Left lung (tissue), 10 donors: ENCODE results near the gene MBNL3. TPM values are rescaled to one million over a fixed set of nuclear protein-coding genes. Genes with fewer than 3 reads are reported as not detected.

ENCODE experiments used
- ATAC-seq: fragments of 200-7000 bp; cut with Tn5 transposase; one replicate; pipeline ENCODE4 v1.9.1; 2020; ENCODE audit warnings: moderate library complexity
- DNase-seq, 4 donors: peaks; one replicate each; pipeline ENCODE4 v3.0.0-alpha.2; 2013 to 2020
- H3K27ac ChIP-seq, 2 donors: fragments of 200-600 bp; sonication (generic) in 1 of 2; one replicate each; pipeline versions ENCODE4 v1.5.0 to v1.8.0; 2020 to 2021
- H3K27me3 ChIP-seq, 2 donors: fragments of 200-600 bp; sonication (generic) in 1 of 2; one replicate each; pipeline versions ENCODE4 v1.5.0 to v1.8.0; 2020 to 2021
- H3K36me3 ChIP-seq, 2 donors: fragments of 200-600 bp; sonication (generic) in 1 of 2; one replicate each; pipeline versions ENCODE4 v1.5.0 to v1.8.0; 2020 to 2021
- H3K4me1 ChIP-seq, 2 donors: fragments of 200-600 bp; one replicate each; pipeline ENCODE4 v1.8.0; 2021
- H3K4me3 ChIP-seq, 2 donors: fragments of 200-600 bp; sonication (generic) in 1 of 2; one replicate each; pipeline versions ENCODE4 v1.5.0 to v1.8.0; 2020 to 2021; ENCODE audit warnings: mild to moderate bottlenecking in 1 of 2
- H3K9me3 ChIP-seq, 2 donors: fragments of 200-600 bp; sonication (generic) in 1 of 2; one replicate each; pipeline versions ENCODE4 v1.5.0 to v1.8.0; 2020 to 2021
- CTCF ChIP-seq, 2 donors: fragments of 200-600 bp; sonication (generic) in 1 of 2; IDR thresholded peaks; one replicate each; pipeline versions ENCODE4 v1.5.0 to v1.8.0; 2021; ENCODE audit warnings: antibody characterized with exemption in 2 of 2
- intact Hi-C, 2 donors: fragments of 100-400 bp; cut with DNase I; formaldehyde crosslinking; loops; one replicate each; pipeline versions ENCODE4 v1.11.2 to v1.14.2; 2022
- polyA plus RNA-seq, 6 donors: library from polyadenylated mRNA; unstranded; fragments of 120-200 nt; gene quantifications; one replicate each; pipeline ENCODE4 v1.2.1, GENCODE V29; 2013; ENCODE audit not compliant: insufficient read length in 6 of 6
- total RNA-seq, 2 donors: library from RNA; stranded (reverse); fragmentation: NEBNext Ultra II Directional; extraction: Animal tissue kit (Norgen Biotek cat#: 25700); gene quantifications; one replicate each; pipeline ENCODE4 v1.2.1, GENCODE V29; 2021
- donor health status: DM: no; HTN: yes; CAD: no.
- donor health status: DM: no; HTN: no; CAD: no.

The MBNL3 gene
- total and polyA plus RNA-seq, 8 donors, result 17.9 to 22.6 (median 20.6) TPM

- H3K36me3 ChIP-seq, result no peaks in the 10 kb centered on the region
- intact Hi-C loops, result no loop called here
- no peak for TF ChIP-seq CTCF (IDR thresholded peaks at IDR 0.05)
- H3K4me1 ChIP-seq, result peaks cover 0 to 4% of the 10 kb centered on the region in 2 donors
- H3K9me3 ChIP-seq, result no peaks in the 10 kb centered on the region
- H3K27me3 ChIP-seq, result peaks cover 0 to 3% of the 10 kb centered on the region in 2 donors
- DNase-seq (no peak), ATAC-seq (no peak)
- H3K4me3 ChIP-seq, result no peak overlapping the region
- H3K27ac ChIP-seq, result no peak overlapping the region
Observed at GRCh38 chrX:132470831-132471230, 18.0 kb downstream of the MBNL3 start.

GRCh38 chrX:132470179-132470578 lies 18.7 kb downstream of the MBNL3 start:
- no peak overlapping the region for H3K27ac ChIP-seq
- peaks cover 0 to 3% of the 10 kb centered on the region in 2 donors for H3K27me3 ChIP-seq
- no peaks in the 10 kb centered on the region for H3K36me3 ChIP-seq
- no peak for ATAC-seq
- no peak for TF ChIP-seq CTCF (IDR thresholded peaks at IDR 0.05)
- intact Hi-C loops, result no loop called here
- no peak overlapping the region for H3K4me3 ChIP-seq
- H3K4me1 ChIP-seq, result peaks cover 0 to 4% of the 10 kb centered on the region in 2 donors
- no peak for DNase-seq
- no peaks in the 10 kb centered on the region for H3K9me3 ChIP-seq

DNA sequence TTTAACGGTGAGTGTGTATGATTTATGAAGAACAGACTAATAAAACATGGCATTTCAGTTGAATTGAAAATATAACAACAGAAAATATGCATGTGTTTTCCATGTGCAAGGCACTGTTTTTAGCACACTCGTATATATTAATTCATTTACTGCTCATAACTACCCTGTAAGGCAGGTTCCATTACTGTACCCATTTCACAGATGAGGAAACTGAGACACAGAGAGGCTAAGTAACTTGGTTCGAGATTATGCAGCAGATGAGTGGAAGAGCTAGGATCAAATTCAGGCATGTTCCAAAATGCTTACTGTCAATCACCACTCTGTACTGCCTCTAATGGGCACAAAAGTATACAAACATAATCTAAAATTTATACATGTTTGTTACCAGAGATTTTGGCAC lies 20.4 kb downstream of the MBNL3 start:
- Histone ChIP-seq H3K27ac (no peak overlapping the region), H3K4me3 (no peak overlapping the region)

DNA sequence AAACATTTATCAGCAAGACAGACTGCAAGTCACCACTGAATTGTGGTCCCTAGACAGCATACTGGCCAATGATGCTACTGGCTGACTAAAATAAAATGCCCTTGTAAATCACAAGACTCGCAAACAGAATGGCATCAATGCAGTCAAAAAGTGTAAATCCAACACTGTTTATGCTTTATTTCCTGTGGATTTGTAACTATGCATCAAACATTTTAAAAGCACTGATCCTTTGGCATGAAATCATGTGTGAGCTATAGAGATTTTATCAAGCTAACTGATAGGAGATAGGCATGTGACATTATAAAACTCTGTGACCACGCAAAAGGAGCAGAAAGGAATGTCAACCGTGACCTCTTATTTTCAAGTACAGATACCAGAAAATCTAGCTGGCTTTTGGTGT lies 20.8 kb downstream of the MBNL3 start:
- Histone ChIP-seq H3K9me3 (no peaks in the 10 kb centered on the region), H3K4me3 (no peak overlapping the region), H3K36me3 (no peaks in the 10 kb centered on the region), H3K4me1 (no peaks in the 10 kb centered on the region), H3K27me3 (peaks cover 0 to 3% of the 10 kb centered on the region in 2 donors), H3K27ac (no peak overlapping the region)
- DNase-seq (no peak), ATAC-seq (no peak)
- no peak for TF ChIP-seq CTCF (IDR thresholded peaks at IDR 0.05)
- intact Hi-C loops, result no loop called here

More for the DNA sequence above, 20.4 kb downstream of the MBNL3 start:
- H3K4me1 ChIP-seq, result no peaks in the 10 kb centered on the region
- TF ChIP-seq CTCF (IDR thresholded peaks at IDR 0.05), result no peak
- peaks cover 0 to 3% of the 10 kb centered on the region in 2 donors for H3K27me3 ChIP-seq
- H3K36me3 ChIP-seq, result no peaks in the 10 kb centered on the region
- no peaks in the 10 kb centered on the region for H3K9me3 ChIP-seq
- intact Hi-C loops, result no loop called here
- DNase-seq (no peak), ATAC-seq (no peak)

- ATAC-seq (peak; percentile 45), DNase-seq (no peak)
- H3K4me3 ChIP-seq, result no peak overlapping the region
- intact Hi-C loops, result no loop called here
- H3K4me1 ChIP-seq, result no peaks in the 10 kb centered on the region
- no peaks in the 10 kb centered on the region for H3K36me3 ChIP-seq
- TF ChIP-seq CTCF (IDR thresholded peaks at IDR 0.05), result no peak
- H3K9me3 ChIP-seq, result no peaks in the 10 kb centered on the region
- peaks cover 0 to 3% of the 10 kb centered on the region in 2 donors for H3K27me3 ChIP-seq
- H3K27ac ChIP-seq, result no peak overlapping the region
Observed at GRCh38 chrX:132467026-132467425, 21.8 kb downstream of the MBNL3 start.
